ENCODE measurements around the gene ZEB1.

ZEB1 gene

GRCh38 chr10:31431021-31431420, 112.0 kb downstream of the ZEB1 start:
- no peak overlapping the region for H3K27ac ChIP-seq
- TF ChIP-seq, protein P1, sequence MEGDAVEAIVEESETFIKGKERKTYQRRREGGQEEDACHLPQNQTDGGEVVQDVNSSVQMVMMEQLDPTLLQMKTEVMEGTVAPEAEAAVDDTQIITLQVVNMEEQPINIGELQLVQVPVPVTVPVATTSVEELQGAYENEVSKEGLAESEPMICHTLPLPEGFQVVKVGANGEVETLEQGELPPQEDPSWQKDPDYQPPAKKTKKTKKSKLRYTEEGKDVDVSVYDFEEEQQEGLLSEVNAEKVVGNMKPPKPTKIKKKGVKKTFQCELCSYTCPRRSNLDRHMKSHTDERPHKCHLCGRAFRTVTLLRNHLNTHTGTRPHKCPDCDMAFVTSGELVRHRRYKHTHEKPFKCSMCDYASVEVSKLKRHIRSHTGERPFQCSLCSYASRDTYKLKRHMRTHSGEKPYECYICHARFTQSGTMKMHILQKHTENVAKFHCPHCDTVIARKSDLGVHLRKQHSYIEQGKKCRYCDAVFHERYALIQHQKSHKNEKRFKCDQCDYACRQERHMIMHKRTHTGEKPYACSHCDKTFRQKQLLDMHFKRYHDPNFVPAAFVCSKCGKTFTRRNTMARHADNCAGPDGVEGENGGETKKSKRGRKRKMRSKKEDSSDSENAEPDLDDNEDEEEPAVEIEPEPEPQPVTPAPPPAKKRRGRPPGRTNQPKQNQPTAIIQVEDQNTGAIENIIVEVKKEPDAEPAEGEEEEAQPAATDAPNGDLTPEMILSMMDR (conservative IDR thresholded peaks at IDR 0.05), result no peak

GRCh38 chr10:31437959-31438358, 118.9 kb downstream of the ZEB1 start:
- TF ChIP-seq, protein P1 (conservative IDR thresholded peaks at IDR 0.05), result no peak
- no peak overlapping the region for H3K27ac ChIP-seq

DNA sequence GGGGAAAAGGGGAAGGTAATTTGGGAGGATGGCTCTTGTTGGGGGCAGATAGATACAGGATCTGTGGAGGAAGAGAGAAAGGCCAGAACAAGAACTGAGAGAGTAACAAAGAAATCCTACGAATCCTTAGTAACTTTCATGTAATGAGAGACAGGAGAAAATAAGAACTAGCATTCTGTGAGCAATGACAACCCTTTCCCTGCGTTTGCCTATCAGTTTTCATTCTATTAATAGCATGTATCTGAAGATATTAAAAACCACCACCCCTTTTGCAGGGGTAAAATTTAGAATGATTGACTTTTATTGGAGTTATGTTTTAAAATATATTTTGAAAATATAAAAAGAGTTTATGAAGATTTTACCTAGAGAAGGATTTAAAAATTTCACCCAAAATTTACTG, 132.8 kb downstream of the ZEB1 start:
- H3K27ac ChIP-seq, result no peak overlapping the region
- TF ChIP-seq, protein P1 (conservative IDR thresholded peaks at IDR 0.05), result no peak

DNA sequence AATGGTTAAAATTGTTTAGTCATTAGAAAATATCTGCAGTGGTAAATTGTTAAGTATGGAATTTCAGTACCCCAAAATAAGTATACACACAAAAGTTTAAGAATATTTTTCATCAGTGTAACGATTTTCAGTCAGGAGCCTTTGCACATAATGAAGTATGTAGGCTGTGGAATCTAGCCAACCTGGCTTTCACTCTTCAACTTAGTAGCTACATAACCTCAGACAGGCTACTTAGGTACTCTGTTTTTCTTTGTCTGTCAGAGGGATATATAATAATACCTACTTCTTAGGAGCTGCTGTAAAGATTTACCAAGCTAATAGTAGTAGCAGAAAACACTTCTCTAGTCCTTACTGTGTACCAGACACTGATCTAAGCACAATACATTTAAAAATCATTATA, 137.5 kb downstream of the ZEB1 start:
- TF ChIP-seq, protein P1 (conservative IDR thresholded peaks at IDR 0.05), result no peak
- no peak overlapping the region for H3K27ac ChIP-seq

DNA sequence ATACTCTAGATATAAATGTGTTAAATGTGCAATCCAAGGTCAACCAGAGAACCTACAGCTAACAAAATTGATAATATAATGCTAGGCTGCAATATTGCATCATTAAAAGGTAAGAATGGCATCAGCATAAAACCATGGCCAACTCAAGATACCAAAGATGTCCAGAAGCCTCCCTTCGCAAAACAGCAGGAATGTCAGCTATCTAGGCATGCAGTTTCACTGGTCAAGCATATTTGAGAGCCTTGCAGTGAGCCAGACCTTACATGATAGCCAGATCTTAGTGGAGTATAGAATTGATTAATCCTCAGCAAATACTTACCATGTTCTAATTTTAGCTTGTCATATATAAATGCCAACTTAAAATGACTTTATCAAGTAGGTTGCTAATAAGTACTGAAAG, 138.8 kb downstream of the ZEB1 start:
- TF ChIP-seq, protein P1 (conservative IDR thresholded peaks at IDR 0.05), result no peak
- no peak overlapping the region for H3K27ac ChIP-seq

GRCh38 chr10:31458974-31459373, 140.0 kb downstream of the ZEB1 start:
- TF ChIP-seq, protein P1 (conservative IDR thresholded peaks at IDR 0.05), result no peak
- no peak overlapping the region for H3K27ac ChIP-seq

- no peak overlapping the region for H3K27ac ChIP-seq
- TF ChIP-seq, protein P1 (conservative IDR thresholded peaks at IDR 0.05), result no peak
These were observed 141.2 kb downstream of the ZEB1 start for GRCh38 chr10:31460242-31460641.

GRCh38 chr10:31464552-31464951, 145.5 kb downstream of the ZEB1 start:
- H3K27ac ChIP-seq, result no peak overlapping the region
- TF ChIP-seq, protein P1 (conservative IDR thresholded peaks at IDR 0.05), result no peak
